Measurements from ENCODE around the gene LAPTM5. TPM values are rescaled to one million over a fixed set of nuclear protein-coding genes. Genes with fewer than 3 reads are reported as not detected.
A peak's percentile ranks its signal among the peaks of the same experiment; 100 is the strongest.

Gene LAPTM5
- total RNA-seq, 1 donor from 2014 or later, result 0.56 TPM

DNA sequence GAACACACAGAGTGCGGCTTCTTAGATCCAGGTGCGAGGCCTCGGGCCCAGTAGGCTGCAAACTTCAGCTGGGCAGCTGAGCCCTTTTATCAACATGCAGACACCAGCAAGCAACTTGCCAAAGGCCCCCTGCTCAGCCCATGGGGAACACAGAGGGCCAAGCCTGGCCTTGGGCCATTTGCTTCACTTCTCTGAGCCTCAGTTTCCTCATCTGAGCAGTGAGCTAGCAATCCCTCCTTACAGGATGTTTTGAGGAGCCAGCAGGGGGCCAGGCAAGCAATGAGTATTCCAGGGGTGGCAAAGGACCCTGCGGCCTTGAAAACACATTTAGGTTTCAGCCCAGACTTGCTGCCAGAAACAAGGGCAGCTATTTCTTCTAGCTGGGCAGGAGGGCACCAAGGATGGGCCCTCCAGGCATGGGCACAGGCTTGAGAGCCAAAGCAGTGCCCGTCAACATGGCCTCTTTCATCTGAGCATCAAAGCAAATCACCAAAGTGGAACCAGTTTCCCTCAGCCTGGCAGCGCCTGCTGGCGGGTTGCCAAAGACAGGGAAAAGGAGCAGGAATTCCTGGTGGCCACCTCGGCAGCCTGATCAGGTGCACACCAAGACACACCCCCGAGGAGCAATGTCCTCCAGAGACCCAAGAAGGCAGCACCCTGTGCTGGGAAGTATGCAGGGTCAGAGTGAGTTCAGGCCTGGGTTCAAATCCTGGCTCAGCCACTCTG lies 35.6 kb downstream of the LAPTM5 start:
- H3K4me1 Mint-ChIP-seq (ENCODE audit: low read depth, unreplicated experiment), result peaks cover 8% of the 10 kb centered on the region
- H3K36me3 Mint-ChIP-seq (ENCODE audit: unreplicated experiment), result no peaks in the 10 kb centered on the region
- peaks cover 6% of the 10 kb centered on the region for H3K27me3 Mint-ChIP-seq (ENCODE audit: unreplicated experiment)
- DNase-seq, result no peak
- H3K4me3 Mint-ChIP-seq (ENCODE audit: unreplicated experiment), result no peak overlapping the region
- TF ChIP-seq, protein P1, sequence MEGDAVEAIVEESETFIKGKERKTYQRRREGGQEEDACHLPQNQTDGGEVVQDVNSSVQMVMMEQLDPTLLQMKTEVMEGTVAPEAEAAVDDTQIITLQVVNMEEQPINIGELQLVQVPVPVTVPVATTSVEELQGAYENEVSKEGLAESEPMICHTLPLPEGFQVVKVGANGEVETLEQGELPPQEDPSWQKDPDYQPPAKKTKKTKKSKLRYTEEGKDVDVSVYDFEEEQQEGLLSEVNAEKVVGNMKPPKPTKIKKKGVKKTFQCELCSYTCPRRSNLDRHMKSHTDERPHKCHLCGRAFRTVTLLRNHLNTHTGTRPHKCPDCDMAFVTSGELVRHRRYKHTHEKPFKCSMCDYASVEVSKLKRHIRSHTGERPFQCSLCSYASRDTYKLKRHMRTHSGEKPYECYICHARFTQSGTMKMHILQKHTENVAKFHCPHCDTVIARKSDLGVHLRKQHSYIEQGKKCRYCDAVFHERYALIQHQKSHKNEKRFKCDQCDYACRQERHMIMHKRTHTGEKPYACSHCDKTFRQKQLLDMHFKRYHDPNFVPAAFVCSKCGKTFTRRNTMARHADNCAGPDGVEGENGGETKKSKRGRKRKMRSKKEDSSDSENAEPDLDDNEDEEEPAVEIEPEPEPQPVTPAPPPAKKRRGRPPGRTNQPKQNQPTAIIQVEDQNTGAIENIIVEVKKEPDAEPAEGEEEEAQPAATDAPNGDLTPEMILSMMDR (IDR thresholded peaks at IDR 0.05; ENCODE audit: partially characterized antibody, unreplicated experiment), result peak; percentile 10
- H3K27ac Mint-ChIP-seq (ENCODE audit: unreplicated experiment), result no peak overlapping the region
- peaks cover 7% of the 10 kb centered on the region for H3K9me3 Mint-ChIP-seq (ENCODE audit: unreplicated experiment)

DNA sequence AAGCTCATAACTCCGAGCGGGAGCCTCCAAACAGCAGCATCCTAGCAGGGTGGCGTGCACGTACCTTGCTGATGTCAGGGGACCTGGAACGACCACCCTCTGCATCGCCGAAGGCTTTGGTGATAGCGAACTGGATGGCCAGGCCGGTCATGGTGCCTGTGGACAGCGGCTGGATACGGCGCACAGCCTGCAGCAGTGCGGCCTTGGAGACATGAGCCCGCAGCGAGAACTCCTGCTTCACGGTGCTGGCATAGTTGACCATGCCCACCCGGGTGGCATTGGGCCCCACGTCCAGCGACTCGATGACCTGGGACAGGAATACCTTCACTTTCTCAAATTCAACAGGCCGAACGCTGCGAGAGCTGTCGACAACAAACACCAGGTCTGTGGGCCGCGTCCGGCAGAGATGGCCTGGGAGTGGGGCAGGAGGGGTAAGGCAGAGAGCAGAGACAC lies 36.2 kb downstream of the LAPTM5 start:
- H3K27me3 Mint-ChIP-seq (ENCODE audit: unreplicated experiment), result peaks cover 6% of the 10 kb centered on the region

DNA sequence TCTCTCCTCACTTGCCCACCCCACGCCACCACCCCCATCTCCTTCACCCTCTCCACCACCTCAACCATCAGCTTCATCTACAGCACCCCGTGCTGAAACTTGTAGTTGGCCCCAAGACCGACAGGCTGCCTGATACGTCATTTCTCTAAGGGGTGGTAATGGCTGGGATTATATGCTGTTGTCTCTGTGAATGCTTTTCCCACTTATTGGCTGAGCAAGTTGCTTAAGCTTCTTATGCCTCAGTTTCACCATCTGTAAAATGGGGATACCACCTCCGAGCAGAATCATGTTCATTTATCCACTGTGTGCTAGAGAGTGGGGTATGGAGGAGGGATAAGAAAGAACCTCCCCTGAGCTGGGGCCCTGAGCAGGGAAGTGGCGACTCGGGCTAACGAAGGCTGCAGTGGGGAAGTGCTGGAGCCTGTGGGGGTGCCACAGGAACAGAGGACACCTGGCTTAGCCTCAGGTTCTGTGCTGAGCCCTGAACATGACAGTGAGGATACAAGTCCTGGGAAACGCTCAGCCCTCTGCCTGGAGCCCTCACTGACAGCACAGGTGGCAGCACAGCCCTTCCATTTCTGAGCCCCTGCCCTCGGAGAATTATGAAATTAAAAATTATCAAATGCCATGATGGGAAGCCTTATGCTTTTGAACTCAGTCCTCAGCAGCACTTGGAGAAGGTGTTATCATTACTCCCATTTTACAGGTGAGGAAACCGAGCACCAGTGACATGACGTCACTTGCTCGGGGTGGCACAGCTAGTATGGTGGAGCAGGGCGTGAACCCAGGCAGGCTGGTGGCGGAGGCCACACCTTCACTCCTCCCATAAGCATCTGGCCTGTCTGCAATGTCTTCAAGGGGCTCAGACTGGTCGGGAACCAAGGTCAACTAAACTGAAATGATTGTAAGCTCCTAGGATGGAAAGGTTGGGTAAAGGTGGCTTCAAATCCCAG lies 37.0 kb downstream of the LAPTM5 start:
- Mint-ChIP-seq H3K4me1 (ENCODE audit: low read depth, unreplicated experiment) (no peaks in the 10 kb centered on the region), H3K4me3 (ENCODE audit: unreplicated experiment) (no peak overlapping the region), H3K27ac (ENCODE audit: unreplicated experiment) (no peak overlapping the region), H3K27me3 (ENCODE audit: unreplicated experiment) (peaks cover 6% of the 10 kb centered on the region), H3K9me3 (ENCODE audit: unreplicated experiment) (peaks cover 7% of the 10 kb centered on the region), H3K36me3 (ENCODE audit: unreplicated experiment) (peaks cover 2% of the 10 kb centered on the region)
- TF ChIP-seq, protein P1 (IDR thresholded peaks at IDR 0.05; ENCODE audit: partially characterized antibody, unreplicated experiment), result no peak
- no peak for DNase-seq

More for the DNA sequence above, 36.2 kb downstream of the LAPTM5 start:
- Mint-ChIP-seq H3K4me3 (ENCODE audit: unreplicated experiment) (no peak overlapping the region), H3K27ac (ENCODE audit: unreplicated experiment) (no peak overlapping the region), H3K9me3 (ENCODE audit: unreplicated experiment) (peaks cover 7% of the 10 kb centered on the region), H3K4me1 (ENCODE audit: low read depth, unreplicated experiment) (peaks cover 6% of the 10 kb centered on the region), H3K36me3 (ENCODE audit: unreplicated experiment) (no peaks in the 10 kb centered on the region)
- no peak for DNase-seq
- TF ChIP-seq, protein P1 (IDR thresholded peaks at IDR 0.05; ENCODE audit: partially characterized antibody, unreplicated experiment), result no peak

DNA sequence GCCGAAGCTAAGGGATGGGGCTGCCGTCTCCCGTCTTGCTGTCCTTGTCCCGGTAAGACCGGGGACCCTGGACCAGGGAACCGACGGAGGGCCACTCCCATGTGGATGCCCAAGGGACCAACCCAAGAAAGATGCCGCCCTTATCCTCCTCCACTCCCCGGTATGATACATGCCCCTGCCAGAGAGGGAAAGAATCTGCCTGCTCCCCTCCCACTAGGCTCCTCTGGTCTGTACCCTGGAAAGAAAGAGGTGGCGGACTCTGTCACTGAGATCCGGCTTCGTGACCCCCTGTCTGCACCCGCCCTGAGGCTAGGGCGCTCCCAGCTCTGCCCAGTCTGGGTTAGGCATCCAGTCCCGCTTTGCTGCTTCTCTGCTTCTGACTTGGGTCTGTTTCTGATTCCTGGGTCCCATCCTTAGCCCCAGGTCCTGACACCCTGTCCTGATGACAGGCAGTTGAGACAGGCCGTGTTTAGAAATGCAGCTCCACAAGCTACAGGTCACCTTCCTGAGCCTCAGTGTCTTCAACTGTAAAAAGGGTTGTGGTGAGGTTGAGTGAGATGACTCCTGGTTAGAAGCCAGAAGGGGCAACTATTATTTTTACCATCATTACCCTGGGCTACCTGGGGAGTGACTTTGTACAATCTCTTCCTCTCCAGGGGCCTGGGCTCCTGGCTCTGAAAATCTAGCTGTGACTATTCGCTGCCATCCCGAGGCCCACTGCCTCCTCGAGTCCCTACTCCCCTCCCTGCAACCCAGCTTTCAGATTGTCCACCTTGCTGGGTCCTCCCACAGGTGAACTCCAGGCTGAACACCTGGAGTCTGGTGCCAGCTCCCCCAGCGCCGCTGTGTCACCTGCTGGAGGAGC lies 37.9 kb downstream of the LAPTM5 start:
- Mint-ChIP-seq H3K27me3 (ENCODE audit: unreplicated experiment) (peaks cover 6% of the 10 kb centered on the region), H3K27ac (ENCODE audit: unreplicated experiment) (no peak overlapping the region), H3K4me3 (ENCODE audit: unreplicated experiment) (no peak overlapping the region), H3K36me3 (ENCODE audit: unreplicated experiment) (peaks cover 4% of the 10 kb centered on the region), H3K9me3 (ENCODE audit: unreplicated experiment) (peaks cover 7% of the 10 kb centered on the region), H3K4me1 (ENCODE audit: low read depth, unreplicated experiment) (no peaks in the 10 kb centered on the region)
- no peak for DNase-seq
- TF ChIP-seq, protein P1 (IDR thresholded peaks at IDR 0.05; ENCODE audit: partially characterized antibody, unreplicated experiment), result peak; percentile 48
